Measurements from ENCODE around the gene INPP5D. TPM values are rescaled to one million over a fixed set of nuclear protein-coding genes. Genes with fewer than 3 reads are reported as not detected.

INPP5D gene
- total and polyA plus RNA-seq, 2 of the 8 experiments (the other 6 are each of a cell fraction or from before 2014, with no cell fraction given) = 4.5 to 7.1 TPM

GRCh38 chr2:233108611-233109490 lies 48.7 kb downstream of the INPP5D start (continued):
- TF ChIP-seq CHD7 (IDR thresholded peaks at IDR 0.05; ENCODE audit: insufficient replicate concordance, low read length) (no peak), RFX5 (IDR thresholded peaks at IDR 0.05; ENCODE audit: borderline replicate concordance, low read depth, low read length) (no peak)

Measured in H1 (cell line).